IMR-90 (cell line): ENCODE measurements around the gene WDR46.

ENCODE experiments used
- MAFK ChIP-seq: IDR thresholded peaks from 2 replicates; pipeline ENCODE4 v1.6.1; 2012; ENCODE audit warnings: low read depth, low read length, improper control_type of control experiment
- MXI1 ChIP-seq: IDR thresholded peaks from 2 replicates; pipeline ENCODE4 v1.6.1; 2012; ENCODE audit warnings: low read depth, mild to moderate bottlenecking, low read length, moderate library complexity, borderline replicate concordance
- POLR2A ChIP-seq: IDR thresholded peaks from 2 replicates; pipeline ENCODE4 v1.6.1; 2012; ENCODE audit warnings: mild to moderate bottlenecking, low read depth, low read length
- RFX5 ChIP-seq: IDR thresholded peaks from 2 replicates; pipeline ENCODE4 v1.8.0; 2012; ENCODE audit warnings: low read depth, mild to moderate bottlenecking, low read length, moderate library complexity
- TF ChIP-seq, protein P1 (sequence below): conservative IDR thresholded peaks from 2 replicates; pipeline ENCODE4 v1.5.1; 2012; ENCODE audit warnings: mild to moderate bottlenecking, low read depth, low read length, improper control_type of control experiment
- TF ChIP-seq, protein P2 (sequence below): fragments of 150-350 bp; IDR thresholded peaks from 2 replicates; pipeline ENCODE4 v1.6.1; 2017; ENCODE audit warnings: mild to moderate bottlenecking, antibody characterized with exemption, low read length, low read depth

DNA sequence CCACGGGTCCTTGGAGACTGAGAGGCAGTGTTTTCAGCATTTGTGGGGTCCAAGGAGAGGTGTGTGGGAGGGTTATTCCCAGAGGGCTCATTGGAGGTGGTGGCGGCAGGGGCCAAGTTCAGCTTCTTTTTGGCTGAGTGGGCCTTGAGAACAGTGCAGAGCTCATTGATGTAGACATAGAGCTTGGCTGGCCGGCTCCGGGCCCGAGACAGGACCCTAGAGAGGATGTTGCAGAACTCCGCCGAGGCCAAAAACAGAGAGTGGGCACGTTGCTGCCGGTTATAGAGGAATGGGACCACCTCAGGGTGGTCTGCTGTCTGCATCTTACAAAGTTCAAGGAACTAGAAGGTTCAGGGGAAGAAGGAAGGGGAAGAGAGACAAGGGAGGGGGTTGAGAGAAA, 32.2 kb upstream of the WDR46 start:
- TF ChIP-seq, protein P1, sequence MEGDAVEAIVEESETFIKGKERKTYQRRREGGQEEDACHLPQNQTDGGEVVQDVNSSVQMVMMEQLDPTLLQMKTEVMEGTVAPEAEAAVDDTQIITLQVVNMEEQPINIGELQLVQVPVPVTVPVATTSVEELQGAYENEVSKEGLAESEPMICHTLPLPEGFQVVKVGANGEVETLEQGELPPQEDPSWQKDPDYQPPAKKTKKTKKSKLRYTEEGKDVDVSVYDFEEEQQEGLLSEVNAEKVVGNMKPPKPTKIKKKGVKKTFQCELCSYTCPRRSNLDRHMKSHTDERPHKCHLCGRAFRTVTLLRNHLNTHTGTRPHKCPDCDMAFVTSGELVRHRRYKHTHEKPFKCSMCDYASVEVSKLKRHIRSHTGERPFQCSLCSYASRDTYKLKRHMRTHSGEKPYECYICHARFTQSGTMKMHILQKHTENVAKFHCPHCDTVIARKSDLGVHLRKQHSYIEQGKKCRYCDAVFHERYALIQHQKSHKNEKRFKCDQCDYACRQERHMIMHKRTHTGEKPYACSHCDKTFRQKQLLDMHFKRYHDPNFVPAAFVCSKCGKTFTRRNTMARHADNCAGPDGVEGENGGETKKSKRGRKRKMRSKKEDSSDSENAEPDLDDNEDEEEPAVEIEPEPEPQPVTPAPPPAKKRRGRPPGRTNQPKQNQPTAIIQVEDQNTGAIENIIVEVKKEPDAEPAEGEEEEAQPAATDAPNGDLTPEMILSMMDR, result no peak
- TF ChIP-seq POLR2A (no peak), MXI1 (no peak), RFX5 (no peak), MAFK (no peak)
- TF ChIP-seq, protein P2, sequence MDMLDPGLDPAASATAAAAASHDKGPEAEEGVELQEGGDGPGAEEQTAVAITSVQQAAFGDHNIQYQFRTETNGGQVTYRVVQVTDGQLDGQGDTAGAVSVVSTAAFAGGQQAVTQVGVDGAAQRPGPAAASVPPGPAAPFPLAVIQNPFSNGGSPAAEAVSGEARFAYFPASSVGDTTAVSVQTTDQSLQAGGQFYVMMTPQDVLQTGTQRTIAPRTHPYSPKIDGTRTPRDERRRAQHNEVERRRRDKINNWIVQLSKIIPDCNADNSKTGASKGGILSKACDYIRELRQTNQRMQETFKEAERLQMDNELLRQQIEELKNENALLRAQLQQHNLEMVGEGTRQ, result no peak
